ES-I3 (cell line): ENCODE measurements around the gene RASA1.
A peak's percentile ranks its signal among the peaks of the same experiment; 100 is the strongest.
"Not testable (repeated sequence)": the region's sequence is repeated elsewhere in the genome, so short reads cannot be mapped to it uniquely, and the experiment has no call there.

Experiments used
- H3K36me3 ChIP-seq: 2 replicates; pipeline ENCODE4 v1.6.1; 2013; ENCODE audit warnings: mild to moderate bottlenecking, low read length, control low read depth, moderate library complexity; ENCODE audit not compliant: insufficient read depth
- H3K4me1 ChIP-seq: 2 replicates; pipeline ENCODE4 v1.6.1; 2013; ENCODE audit warnings: mild to moderate bottlenecking, control low read depth, low read length; ENCODE audit not compliant: insufficient read depth
- H3K9ac ChIP-seq: 2 replicates; pipeline ENCODE4 v1.6.1; 2013; ENCODE audit warnings: low read depth, mild to moderate bottlenecking, low read length, moderate library complexity
- H3K9me3 ChIP-seq: 2 replicates; pipeline ENCODE4 v1.6.1; 2013; ENCODE audit warnings: mild to moderate bottlenecking, low read length, moderate library complexity; ENCODE audit not compliant: control insufficient read depth, insufficient read depth

Gene RASA1

GRCh38 chr5:87266914-87267573, 639 bp upstream of the RASA1 start:
- peak overlapping the region; percentile 85 for H3K9ac ChIP-seq
- no peaks in the 10 kb centered on the region for H3K9me3 ChIP-seq
- H3K4me1 ChIP-seq, result peaks cover 12% of the 10 kb centered on the region; the same call in 1 of the 2 replicates
- no peaks in the 10 kb centered on the region for H3K36me3 ChIP-seq

- no peaks in the 10 kb centered on the region for H3K9me3 ChIP-seq
- H3K9ac ChIP-seq, result peak overlapping the region; percentile 90
- no peaks in the 10 kb centered on the region for H3K36me3 ChIP-seq
- peaks cover 12% of the 10 kb centered on the region; the same call in 1 of the 2 replicates for H3K4me1 ChIP-seq
These were observed 665 bp downstream of the RASA1 start for GRCh38 chr5:87268126-87268969.

- H3K9me3 ChIP-seq, result no peaks in the 10 kb centered on the region
- H3K4me1 ChIP-seq, result peaks cover 12% of the 10 kb centered on the region; the same call in 1 of the 2 replicates
- H3K36me3 ChIP-seq, result no peaks in the 10 kb centered on the region
- H3K9ac ChIP-seq, result peak overlapping the region; percentile 90
These were observed 1.3 kb downstream of the RASA1 start for GRCh38 chr5:87268970-87269377.

- not testable (repeated sequence) for H3K9ac ChIP-seq
These were observed 3.2 kb downstream of the RASA1 start for GRCh38 chr5:87270888-87271287.

GRCh38 chr5:87276655-87277054, 9.0 kb downstream of the RASA1 start:
- Histone ChIP-seq H3K4me1 (no peaks in the 10 kb centered on the region), H3K9ac (no peak overlapping the region), H3K36me3 (no peaks in the 10 kb centered on the region), H3K9me3 (no peaks in the 10 kb centered on the region)

More at GRCh38 chr5:87270888-87271287, 3.2 kb downstream of the RASA1 start:
- not testable (repeated sequence) for H3K36me3 ChIP-seq, H3K9me3 ChIP-seq
- peaks cover 12% of the 10 kb centered on the region; the same call in 1 of the 2 replicates for H3K4me1 ChIP-seq

- Histone ChIP-seq H3K9me3 (no peaks in the 10 kb centered on the region), H3K4me1 (no peaks in the 10 kb centered on the region), H3K36me3 (no peaks in the 10 kb centered on the region), H3K9ac (no peak overlapping the region)
These were observed 9.7 kb downstream of the RASA1 start for GRCh38 chr5:87277279-87277835.

- Histone ChIP-seq H3K36me3 (no peaks in the 10 kb centered on the region), H3K9ac (no peak overlapping the region), H3K4me1 (no peaks in the 10 kb centered on the region), H3K9me3 (no peaks in the 10 kb centered on the region)
These were observed 11.0 kb downstream of the RASA1 start for GRCh38 chr5:87278590-87279100.

- H3K9ac ChIP-seq, result no peak overlapping the region
- no peaks in the 10 kb centered on the region for H3K9me3 ChIP-seq
- H3K36me3 ChIP-seq, result no peaks in the 10 kb centered on the region
- H3K4me1 ChIP-seq, result no peaks in the 10 kb centered on the region
These were observed 14.6 kb downstream of the RASA1 start for GRCh38 chr5:87282269-87282668.

- not testable (repeated sequence) for H3K9ac ChIP-seq, H3K9me3 ChIP-seq, H3K4me1 ChIP-seq, H3K36me3 ChIP-seq
These were observed 19.6 kb downstream of the RASA1 start for GRCh38 chr5:87287266-87287665.

- no peaks in the 10 kb centered on the region for H3K9me3 ChIP-seq
- no peak overlapping the region for H3K9ac ChIP-seq
- H3K4me1 ChIP-seq, result peaks cover 5% of the 10 kb centered on the region; the same call in 1 of the 2 replicates
- H3K36me3 ChIP-seq, result no peaks in the 10 kb centered on the region
These were observed 31.1 kb downstream of the RASA1 start for GRCh38 chr5:87298692-87299362.

GRCh38 chr5:87300176-87300575, 32.5 kb downstream of the RASA1 start:
- H3K9ac ChIP-seq, result no peak overlapping the region
- peaks cover 5% of the 10 kb centered on the region; the same call in 1 of the 2 replicates for H3K4me1 ChIP-seq
- no peaks in the 10 kb centered on the region for H3K36me3 ChIP-seq
- H3K9me3 ChIP-seq, result no peaks in the 10 kb centered on the region

GRCh38 chr5:87300744-87301143, 33.1 kb downstream of the RASA1 start:
- no peak overlapping the region for H3K9ac ChIP-seq

GRCh38 chr5:87302061-87302460, 34.4 kb downstream of the RASA1 start:
- Histone ChIP-seq H3K9me3 (no peaks in the 10 kb centered on the region), H3K4me1 (peaks cover 5% of the 10 kb centered on the region; the same call in 1 of the 2 replicates), H3K36me3 (no peaks in the 10 kb centered on the region), H3K9ac (no peak overlapping the region)

More at GRCh38 chr5:87300744-87301143, 33.1 kb downstream of the RASA1 start:
- Histone ChIP-seq H3K36me3 (no peaks in the 10 kb centered on the region), H3K4me1 (peaks cover 5% of the 10 kb centered on the region; the same call in 1 of the 2 replicates), H3K9me3 (no peaks in the 10 kb centered on the region)

- Histone ChIP-seq H3K36me3 (no peaks in the 10 kb centered on the region), H3K9me3 (no peaks in the 10 kb centered on the region), H3K4me1 (peaks cover 4% of the 10 kb centered on the region; the same call in 1 of the 2 replicates), H3K9ac (no peak overlapping the region)
These were observed 35.6 kb downstream of the RASA1 start for GRCh38 chr5:87303324-87303723.
